A549 treated with dexamethasone at 1 μM for 4 hours (cell line): Measurements from ENCODE around the gene ZSCAN5B. TPM values are rescaled to one million over a fixed set of nuclear protein-coding genes. Genes with fewer than 3 reads are reported as not detected.

Source experiments
- total RNA-seq: library from RNA; stranded (reverse); fragments of 200-300 nt; extraction: Qiagen RNA extraction; gene quantifications from 5 replicates; pipeline ENCODE4 v1.2.3, GENCODE V29; 2022

The ZSCAN5B gene, protein sequence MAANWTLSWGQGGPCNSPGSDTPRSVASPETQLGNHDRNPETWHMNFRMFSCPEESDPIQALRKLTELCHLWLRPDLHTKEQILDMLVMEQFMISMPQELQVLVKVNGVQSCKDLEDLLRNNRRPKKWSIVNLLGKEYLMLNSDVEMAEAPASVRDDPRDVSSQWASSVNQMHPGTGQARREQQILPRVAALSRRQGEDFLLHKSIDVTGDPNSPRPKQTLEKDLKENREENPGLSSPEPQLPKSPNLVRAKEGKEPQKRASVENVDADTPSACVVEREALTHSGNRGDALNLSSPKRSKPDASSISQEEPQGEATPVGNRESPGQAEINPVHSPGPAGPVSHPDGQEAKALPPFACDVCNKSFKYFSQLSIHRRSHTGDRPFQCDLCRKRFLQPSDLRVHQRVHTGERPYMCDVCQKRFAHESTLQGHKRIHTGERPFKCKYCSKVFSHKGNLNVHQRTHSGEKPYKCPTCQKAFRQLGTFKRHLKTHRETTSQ
- total RNA-seq = 0.06 TPM in 1 of 5 replicates, not detected in the others

DNA sequence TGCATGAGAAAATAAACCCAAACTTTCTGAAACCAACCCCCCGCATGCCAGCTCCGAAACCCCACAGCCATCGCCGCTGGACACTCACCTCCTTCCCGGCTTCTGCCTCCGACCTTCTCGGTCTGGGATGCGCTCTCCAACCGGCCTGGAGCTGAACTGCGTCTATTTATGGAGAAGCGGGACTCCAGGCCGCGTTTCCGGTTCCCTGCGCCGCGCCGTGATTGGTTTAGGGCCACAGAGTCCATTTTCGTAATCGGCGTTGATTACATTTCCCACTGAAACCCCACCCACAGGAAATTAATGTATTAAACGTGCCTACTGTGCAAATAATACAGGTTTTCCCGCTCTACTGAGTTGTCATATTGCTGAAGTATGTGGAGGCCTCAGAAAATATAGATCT is at the start of gene ZSCAN5B:
TSS of gene ZSCAN5B (minus strand) at position 138 of the 400 bp plus-strand sequence. CDS start 4,731 bp downstream, outside the sequence.

DNA sequence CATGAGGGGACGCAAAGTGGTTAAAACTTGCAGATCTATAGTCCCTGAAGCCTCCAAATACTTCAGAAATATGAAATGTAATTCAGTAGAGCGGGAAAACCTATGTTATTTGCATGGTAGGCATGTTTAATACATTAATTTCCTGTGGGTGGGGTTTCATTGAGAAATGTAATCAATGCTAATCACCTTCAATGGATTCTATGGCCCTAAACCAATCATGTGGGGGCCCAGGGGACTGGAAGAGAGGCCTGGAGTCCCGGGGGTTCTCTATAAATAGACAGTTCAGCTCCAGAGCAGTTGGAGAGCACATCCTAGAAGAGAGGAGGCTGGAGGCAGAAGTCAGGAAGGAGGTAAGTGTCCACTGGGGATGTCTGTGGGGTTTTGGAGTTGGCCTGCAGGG is 4.4 kb upstream of the ZSCAN5B start, which contains the start of gene ZSCAN5C:
TSS of gene ZSCAN5C (plus strand) at position 301 of the 400 bp plus-strand sequence. CDS start 3,641 bp downstream, outside the sequence.

DNA sequence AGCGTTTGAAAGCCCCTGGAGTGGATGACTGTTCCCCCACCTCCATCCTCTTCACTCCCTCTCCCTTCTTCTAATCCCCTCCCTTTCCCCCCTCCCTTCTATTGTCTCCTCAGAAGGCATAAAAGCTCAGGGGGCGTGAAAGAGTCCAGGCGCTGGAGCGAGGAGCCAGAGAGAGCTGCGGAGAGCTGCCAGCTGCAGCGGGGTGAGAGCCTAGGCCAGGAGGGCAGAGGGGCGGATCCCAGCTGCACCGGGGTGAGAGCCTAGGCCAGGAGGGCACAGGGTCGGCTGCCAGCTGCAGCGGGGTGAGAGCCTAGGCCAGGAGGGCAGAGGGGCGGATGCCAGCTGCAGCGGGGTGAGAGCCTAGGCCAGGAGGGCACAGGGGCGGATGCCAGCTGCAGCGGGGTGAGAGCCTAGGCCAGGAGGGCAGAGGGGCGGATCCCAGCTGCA is 21.7 kb downstream of the ZSCAN5B start, which contains the start of gene GALP:
TSS of gene GALP (plus strand) at position 148 of the 447 bp plus-strand sequence. CDS start 1,101 bp downstream, outside the sequence.

DNA sequence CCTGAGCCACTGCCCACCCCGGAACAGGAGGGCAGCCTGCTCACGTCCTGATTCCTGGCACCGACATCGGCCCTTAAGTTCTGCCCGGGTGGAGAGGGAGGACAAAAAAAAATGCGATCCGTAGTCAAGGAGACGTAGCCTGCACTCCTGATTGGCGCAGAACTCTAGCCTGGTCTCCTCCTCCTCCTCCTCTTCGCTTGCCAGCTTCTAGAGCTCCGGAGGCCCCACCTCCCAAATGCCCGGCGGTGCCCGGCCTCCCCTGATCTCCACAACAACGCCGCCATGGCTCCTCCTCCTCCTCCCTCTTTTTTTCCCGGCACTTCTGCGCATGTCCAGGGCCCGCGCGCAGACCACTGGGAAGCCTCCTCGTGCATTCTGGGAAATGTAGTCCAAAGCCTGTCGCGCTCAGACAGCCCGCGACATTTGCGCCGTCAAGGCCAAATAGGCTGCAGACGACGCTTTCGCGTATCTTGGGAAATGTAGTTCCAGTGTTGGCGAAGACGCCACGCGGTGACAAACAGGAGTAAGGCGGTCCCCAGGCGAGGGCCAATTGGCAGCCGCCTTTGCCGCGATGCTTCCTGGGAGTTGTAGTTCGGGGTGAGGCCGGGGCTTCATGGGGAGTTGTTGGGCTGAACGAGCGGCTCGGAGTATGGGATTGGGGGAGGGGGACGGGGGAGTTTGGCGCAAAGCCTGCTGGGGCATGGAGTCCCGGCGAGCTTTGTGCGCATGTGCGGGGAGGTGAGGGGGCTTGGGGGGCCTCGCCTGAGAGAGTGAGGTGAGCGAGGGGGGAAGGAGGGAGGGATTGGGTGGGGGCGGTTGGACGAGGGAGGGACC is 56.8 kb downstream of the ZSCAN5B start, which contains the start of gene ZNF444:
TSS of gene ZNF444 (plus strand) at position 705 of the 834 bp plus-strand sequence. CDS start 5,625 bp downstream, outside the sequence.

Other genes with a start within 250 kb of the ZSCAN5B start
- not detected in 5 replicates for gene NLRP8, start 250.0 kb downstream of the ZSCAN5B start, total RNA-seq
- 0.03 to 0.08 TPM (median 0.07 TPM) in 5 replicates for gene NLRP5, start 211.0 kb downstream of the ZSCAN5B start, total RNA-seq
- 28.1 to 48.8 TPM (median 46.5 TPM) in 5 replicates for gene ZNF787, start 76.5 kb downstream of the ZSCAN5B start, total RNA-seq
- gene ZNF444, start 56.5 kb downstream of the ZSCAN5B start, total RNA-seq = 15.6 to 27.5 TPM (median 25.2 TPM) in 5 replicates
- not detected in 5 replicates for gene GALP, start 21.8 kb downstream of the ZSCAN5B start, total RNA-seq
- 0.07 TPM in 1 of 5 replicates, not detected in the others for gene ZSCAN5C, start 4.5 kb upstream of the ZSCAN5B start, total RNA-seq
- gene EDDM13, start 75.0 kb upstream of the ZSCAN5B start, total RNA-seq = not detected in 5 replicates
- 6.5 to 8.4 TPM (median 6.5 TPM) in 5 replicates for gene ZSCAN5A, start 117.1 kb upstream of the ZSCAN5B start, total RNA-seq
- gene ZNF582, start 195.8 kb upstream of the ZSCAN5B start, total RNA-seq = 0.80 to 1.3 TPM (median 1.1 TPM) in 5 replicates
- 1.6 to 2.4 TPM (median 2.3 TPM) in 5 replicates for gene ZNF583, start 206.5 kb upstream of the ZSCAN5B start, total RNA-seq